Esophagus muscularis mucosa (tissue), 4 donors: ENCODE results near the gene TEDDM1. TPM values are rescaled to one million over a fixed set of nuclear protein-coding genes. Genes with fewer than 3 reads are reported as not detected.
"Not testable (repeated sequence)": the region's sequence is repeated elsewhere in the genome, so short reads cannot be mapped to it uniquely, and the experiment has no call there.

Source experiments
- DNase-seq: peaks from one replicate; pipeline ENCODE4 v3.0.0-alpha.2; 2017; ENCODE audit errors: extremely low spot score
- H3K27ac ChIP-seq, 4 donors: fragments of 200-600 bp; sonication (generic); replicated peaks in 1 of 4; 1 replicate in 3 of 4; 2 replicates in 1 of 4; pipeline ENCODE4 v1.5.1; 2016 to 2019; ENCODE audit warnings: mild to moderate bottlenecking in 1 of 4
- H3K27me3 ChIP-seq, 4 donors: fragments of 200-600 bp; sonication (generic); one replicate each; pipeline versions ENCODE4 v1.5.1 to v1.6.0; 2016 to 2019
- H3K36me3 ChIP-seq, 4 donors: fragments of 200-600 bp; sonication (generic); one replicate each; pipeline ENCODE4 v1.5.1; 2016 to 2019
- H3K4me1 ChIP-seq, 4 donors: fragments of 200-600 bp; sonication (generic); one replicate each; pipeline ENCODE4 v1.5.1; 2016 to 2019
- H3K4me3 ChIP-seq, 4 donors: fragments of 200-600 bp; sonication (generic); 1 replicate in 2 of 4; 2 replicates in 2 of 4; pipeline ENCODE4 v1.5.1; 2016 to 2019; ENCODE audit warnings: mild to moderate bottlenecking in 4 of 4, moderate library complexity in 1 of 4
- H3K9me3 ChIP-seq, 4 donors: fragments of 200-600 bp; sonication (generic); 1 replicate in 3 of 4; 2 replicates in 1 of 4; pipeline ENCODE4 v1.5.1; 2016 to 2019
- CTCF ChIP-seq, 3 experiments: fragments of 200-600 bp in 2 of 3; fragments of 450-650 bp in 1 of 3; sonication (generic) in 2 of 3; IDR thresholded peaks; one replicate each; pipeline ENCODE4 v1.5.1; 2017 to 2019; ENCODE audit warnings: antibody characterized with exemption in 3 of 3, mild to moderate bottlenecking in 2 of 3, moderate library complexity in 1 of 3
- EP300 ChIP-seq: sonication (generic); formaldehyde crosslinking; IDR thresholded peaks from one replicate; pipeline ENCODE4 v1.6.1; 2017; ENCODE audit warnings: antibody characterized with exemption
- POLR2A ChIP-seq: fragments of 450-650 bp; IDR thresholded peaks from one replicate; pipeline ENCODE4 v1.6.1; 2017; ENCODE audit warnings: antibody characterized with exemption, moderate library complexity, mild to moderate bottlenecking, low read depth
- POLR2AphosphoS5 ChIP-seq, 2 donors: sonication (generic); formaldehyde crosslinking; IDR thresholded peaks; one replicate each; pipeline ENCODE4 v1.6.1; 2017; ENCODE audit warnings: antibody characterized with exemption in 2 of 2
- WGBS: methylation state at CpG from one replicate; pipeline ENCODE4 v1.1.5; 2018; 5-methylcytosine and 5-hydroxymethylcytosine counted together
- intact Hi-C: fragments of 100-400 bp; cut with DNase I; formaldehyde crosslinking; loops from one replicate; pipeline ENCODE4 v1.15.1; 2023
- total RNA-seq, 4 donors: library from RNA; depleted of rRNA; stranded (reverse); fragments of >200 nt; gene quantifications; one replicate each; pipeline versions ENCODE4 v1.1.0 to v1.2.1, GENCODE V29; 2016

Gene TEDDM1
- not detected for total RNA-seq

GRCh38 chr1:182400567-182400966, at the start of gene TEDDM1:
Gene TEDDM1, minus strand, starts transcription at chr1:182400667. Its CDS starts 182 bp downstream, at chr1:182400485.
- no peak for TF ChIP-seq CTCF (IDR thresholded peaks at IDR 0.05)
- no peak for TF ChIP-seq POLR2AphosphoS5 (IDR thresholded peaks at IDR 0.05)
- intact Hi-C loops, result no loop called here
- peaks cover 0 to 2% (median under 1%) of the 10 kb centered on the region in 4 donors for H3K9me3 ChIP-seq
- H3K27me3 ChIP-seq, result peaks cover 0 to 3% (median 0%) of the 10 kb centered on the region in 4 donors
- no peaks in the 10 kb centered on the region for H3K36me3 ChIP-seq
- peaks cover 12 to 26% (median 19%) of the 10 kb centered on the region in 4 donors for H3K4me1 ChIP-seq
- no peak within 1 kb of the TSS for H3K4me3 ChIP-seq
- WGBS, result 96% methylated on average over 4 of the region's 4 CpGs
- no peak for DNase-seq
- H3K27ac ChIP-seq, result no peak within 1 kb of the TSS

- Histone ChIP-seq H3K4me3 (no peak within 1 kb of the TSS), H3K36me3 (no peaks in the 10 kb centered on the region), H3K9me3 (no peaks in the 10 kb centered on the region), H3K27ac (no peak within 1 kb of the TSS), H3K27me3 (peaks cover 0 to 5% (median 0%) of the 10 kb centered on the region in 4 donors), H3K4me1 (no peaks in the 10 kb centered on the region)
- TF ChIP-seq POLR2A, result no peak
- intact Hi-C loops, result loop anchor here (10.0 kb wide), 1 partner anchor 135 kb away; the partner anchor contains the start of gene RNASEL
- no peak for DNase-seq
Observed at GRCh38 chr1:182450087-182450486, 49.6 kb upstream of the TEDDM1 start, which contains the start of gene RGSL1. Gene RGSL1, plus strand, starts transcription at chr1:182450146. Its CDS starts 20 bp downstream, at chr1:182450166.

GRCh38 chr1:182447660-182448059, 47.2 kb upstream of the TEDDM1 start:
- WGBS, result 85% methylated on average over 1 of the region's 1 CpG
- intact Hi-C loops, result loop anchor here (10.0 kb wide), 1 partner anchor 337 kb away; the partner anchor contains the start of gene NPL

GRCh38 chr1:182447124-182447523, 46.7 kb upstream of the TEDDM1 start:
- not testable (repeated sequence) for H3K4me1 ChIP-seq, H3K36me3 ChIP-seq, H3K27ac ChIP-seq, H3K27me3 ChIP-seq, H3K4me3 ChIP-seq, H3K9me3 ChIP-seq, DNase-seq
- intact Hi-C loops, result loop anchor here (10.0 kb wide), 1 partner anchor 338 kb away; the partner anchor contains the start of gene NPL
- WGBS, result 95% methylated on average over 2 of the region's 2 CpGs

More at GRCh38 chr1:182447660-182448059, 47.2 kb upstream of the TEDDM1 start:
- no peak overlapping the region for H3K4me3 ChIP-seq
- TF ChIP-seq POLR2AphosphoS5 (IDR thresholded peaks at IDR 0.05) (no peak), POLR2A (no peak), CTCF (IDR thresholded peaks at IDR 0.05) (no peak), EP300 (no peak)
- no peak overlapping the region for H3K27ac ChIP-seq
- no peaks in the 10 kb centered on the region for H3K4me1 ChIP-seq
- H3K27me3 ChIP-seq, result peaks cover 0 to 4% (median 0%) of the 10 kb centered on the region in 4 donors
- H3K9me3 ChIP-seq, result no peaks in the 10 kb centered on the region
- H3K36me3 ChIP-seq, result no peaks in the 10 kb centered on the region
- DNase-seq, result no peak

- TF ChIP-seq POLR2A, result no peak
- TF ChIP-seq CTCF (IDR thresholded peaks at IDR 0.05), result peak; percentile 40 to 65 (median 53)
- no peak for DNase-seq
- Histone ChIP-seq H3K27me3 (peaks cover 0 to 4% (median 0%) of the 10 kb centered on the region in 4 donors), H3K9me3 (no peaks in the 10 kb centered on the region), H3K36me3 (no peaks in the 10 kb centered on the region), H3K4me3 (no peak overlapping the region), H3K27ac (no peak overlapping the region), H3K4me1 (no peaks in the 10 kb centered on the region)
- WGBS, result 2% methylated on average over 3 of the region's 3 CpGs
- intact Hi-C loops, result loop anchor here (10.0 kb wide), 1 partner anchor 339 kb away; the partner anchor contains the start of gene NPL
Observed at GRCh38 chr1:182446033-182446669, 45.7 kb upstream of the TEDDM1 start.
